ENCODE data around the gene CFDP1. TPM values are rescaled to one million over a fixed set of nuclear protein-coding genes. Genes with fewer than 3 reads are reported as not detected.

The CFDP1 gene
- total RNA-seq, 2 donors from 2014 or later = 33.6 to 34.7 TPM

DNA sequence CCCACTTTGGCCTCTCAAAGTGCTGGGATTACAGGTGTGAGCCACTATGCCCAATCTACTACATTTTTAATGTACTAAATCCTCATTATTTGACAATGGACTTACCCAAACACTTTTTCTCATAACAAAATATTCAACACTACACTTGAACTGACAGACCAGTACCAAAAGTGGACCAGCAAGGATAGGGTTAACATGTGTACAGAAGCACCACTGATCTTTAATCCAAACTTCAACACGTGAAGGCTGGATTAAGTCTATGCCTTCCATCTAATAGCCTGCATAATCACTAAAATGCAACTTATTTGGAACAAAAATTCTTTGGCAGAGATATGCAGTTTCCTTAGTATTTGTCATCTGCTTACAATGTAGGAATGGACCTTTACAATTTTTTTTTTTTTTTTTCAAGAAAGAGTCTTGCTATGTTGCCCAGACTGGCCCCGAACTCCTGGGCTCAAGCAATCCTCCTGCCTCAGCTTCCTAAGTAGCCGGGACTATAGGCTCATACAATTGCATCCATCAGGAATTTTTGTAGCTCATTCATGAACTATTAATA lies 121.8 kb downstream of the CFDP1 start:
- Mint-ChIP-seq H3K27ac (no peak overlapping the region), H3K36me3 (ENCODE audit: low read depth) (peaks cover 5% of the 10 kb centered on the region), H3K4me3 (no peak overlapping the region), H3K27me3 (no peaks in the 10 kb centered on the region), H3K4me1 (peaks cover 24% of the 10 kb centered on the region)
- ATAC-seq = no peak
- DNase-seq = no peak
- no peaks in the 10 kb centered on the region for H3K9me3 ChIP-seq (ENCODE audit: control insufficient read depth, low read length, poor library complexity, severe bottlenecking)

GRCh38 chr16:75310541-75310940 lies 122.8 kb downstream of the CFDP1 start:
- DNase-seq (no peak), ATAC-seq (no peak)
- H3K9me3 ChIP-seq (ENCODE audit: control insufficient read depth, low read length, poor library complexity, severe bottlenecking) = no peaks in the 10 kb centered on the region
- Mint-ChIP-seq H3K27me3 (no peaks in the 10 kb centered on the region), H3K4me1 (peaks cover 31% of the 10 kb centered on the region), H3K4me3 (no peak overlapping the region), H3K36me3 (ENCODE audit: low read depth) (peaks cover 2% of the 10 kb centered on the region), H3K27ac (no peak overlapping the region)

DNA sequence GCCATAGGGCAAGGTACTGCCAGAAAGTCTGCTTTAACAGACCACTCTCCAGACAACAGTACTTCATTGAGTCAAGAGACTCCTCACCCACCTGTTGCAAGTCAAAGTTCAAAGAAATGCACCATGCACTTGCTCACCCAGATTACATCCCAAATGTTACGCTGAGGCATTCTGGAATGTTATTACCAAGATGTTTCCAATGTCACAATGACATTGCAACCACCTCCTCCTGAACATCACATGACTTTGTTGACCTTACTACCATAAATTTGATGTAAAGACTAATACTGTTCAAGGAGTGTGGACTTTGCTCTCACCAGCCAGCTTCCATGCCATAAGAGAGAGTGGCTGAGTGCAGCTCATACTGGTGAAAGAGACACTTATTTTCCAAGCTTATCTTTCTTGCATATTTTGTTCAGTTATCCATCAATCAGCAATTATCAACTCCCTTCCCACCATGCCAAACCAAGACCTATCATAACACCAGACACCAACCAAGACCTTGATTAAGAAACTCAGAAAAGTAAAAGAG lies 123.3 kb downstream of the CFDP1 start:
- Mint-ChIP-seq H3K36me3 (ENCODE audit: low read depth) (peaks cover 4% of the 10 kb centered on the region), H3K4me3 (no peak overlapping the region), H3K27ac (no peak overlapping the region), H3K4me1 (peaks cover 34% of the 10 kb centered on the region), H3K27me3 (no peaks in the 10 kb centered on the region)
- H3K9me3 ChIP-seq (ENCODE audit: control insufficient read depth, low read length, poor library complexity, severe bottlenecking) = no peaks in the 10 kb centered on the region
- DNase-seq = no peak
- ATAC-seq = no peak

DNA sequence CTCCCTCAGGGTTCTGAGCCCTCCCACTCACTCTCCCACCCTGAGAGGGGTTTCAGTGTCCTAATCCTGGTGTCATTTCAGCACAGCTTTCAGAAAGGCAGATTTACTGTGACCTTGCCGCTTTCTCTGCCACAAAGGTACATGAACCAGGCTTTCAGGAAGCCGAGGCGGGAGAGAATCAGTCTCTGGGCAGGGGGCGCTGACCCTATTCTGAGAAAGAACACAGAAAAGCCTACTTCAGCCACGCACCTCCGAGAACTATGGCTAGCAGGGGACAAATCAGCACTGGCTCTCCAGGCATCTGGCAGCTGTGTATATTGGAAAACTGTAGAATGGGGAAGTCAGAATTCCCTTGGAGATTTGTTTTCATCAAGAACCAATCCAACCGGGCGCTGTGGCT lies 124.1 kb downstream of the CFDP1 start:
- no peak overlapping the region for H3K27ac Mint-ChIP-seq
- H3K27me3 Mint-ChIP-seq = no peaks in the 10 kb centered on the region
- DNase-seq (no peak), ATAC-seq (no peak)
- H3K36me3 Mint-ChIP-seq (ENCODE audit: low read depth) = peaks cover 4% of the 10 kb centered on the region
- no peaks in the 10 kb centered on the region for H3K9me3 ChIP-seq (ENCODE audit: control insufficient read depth, low read length, poor library complexity, severe bottlenecking)
- H3K4me1 Mint-ChIP-seq = peaks cover 37% of the 10 kb centered on the region
- H3K4me3 Mint-ChIP-seq = no peak overlapping the region

- Mint-ChIP-seq H3K36me3 (ENCODE audit: low read depth) (peaks cover 6% of the 10 kb centered on the region), H3K27ac (no peak overlapping the region), H3K4me1 (peaks cover 40% of the 10 kb centered on the region), H3K4me3 (no peak overlapping the region), H3K27me3 (no peaks in the 10 kb centered on the region)
- H3K9me3 ChIP-seq (ENCODE audit: control insufficient read depth, low read length, poor library complexity, severe bottlenecking) = no peaks in the 10 kb centered on the region
- DNase-seq (no peak), ATAC-seq (no peak)
Measured at GRCh38 chr16:75308011-75308410, 125.3 kb downstream of the CFDP1 start.

DNA sequence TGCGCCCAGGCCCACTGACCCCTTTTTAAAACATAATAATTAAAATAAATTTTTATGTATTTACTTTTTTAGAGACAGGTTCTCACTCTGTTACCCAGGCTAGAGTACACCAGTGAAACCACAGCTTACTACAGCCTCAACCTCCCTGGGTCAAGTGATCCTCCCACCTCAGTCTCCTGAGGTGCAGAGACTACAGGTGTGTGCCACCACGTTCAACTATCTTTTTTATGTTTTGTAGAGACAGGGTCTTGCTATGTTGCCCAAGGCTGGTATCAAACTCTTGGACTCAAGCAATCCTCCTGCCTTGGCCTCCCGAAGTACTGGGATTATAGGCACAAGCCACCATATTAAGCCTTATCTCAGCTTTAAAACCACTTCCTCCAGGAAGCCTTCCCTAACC lies 125.8 kb downstream of the CFDP1 start:
- Mint-ChIP-seq H3K4me3 (no peak overlapping the region), H3K36me3 (ENCODE audit: low read depth) (peaks cover 6% of the 10 kb centered on the region), H3K27ac (no peak overlapping the region), H3K27me3 (no peaks in the 10 kb centered on the region), H3K4me1 (peaks cover 40% of the 10 kb centered on the region)
- ATAC-seq = no peak
- H3K9me3 ChIP-seq (ENCODE audit: control insufficient read depth, low read length, poor library complexity, severe bottlenecking) = no peaks in the 10 kb centered on the region
- DNase-seq = no peak

GRCh38 chr16:75306099-75306762 lies 127.1 kb downstream of the CFDP1 start:
- H3K9me3 ChIP-seq (ENCODE audit: control insufficient read depth, low read length, poor library complexity, severe bottlenecking) = no peaks in the 10 kb centered on the region
- Mint-ChIP-seq H3K36me3 (ENCODE audit: low read depth) (peaks cover 6% of the 10 kb centered on the region), H3K27me3 (no peaks in the 10 kb centered on the region), H3K27ac (no peak overlapping the region), H3K4me3 (no peak overlapping the region), H3K4me1 (peaks cover 39% of the 10 kb centered on the region)
- DNase-seq = no peak
- ATAC-seq = no peak

DNA sequence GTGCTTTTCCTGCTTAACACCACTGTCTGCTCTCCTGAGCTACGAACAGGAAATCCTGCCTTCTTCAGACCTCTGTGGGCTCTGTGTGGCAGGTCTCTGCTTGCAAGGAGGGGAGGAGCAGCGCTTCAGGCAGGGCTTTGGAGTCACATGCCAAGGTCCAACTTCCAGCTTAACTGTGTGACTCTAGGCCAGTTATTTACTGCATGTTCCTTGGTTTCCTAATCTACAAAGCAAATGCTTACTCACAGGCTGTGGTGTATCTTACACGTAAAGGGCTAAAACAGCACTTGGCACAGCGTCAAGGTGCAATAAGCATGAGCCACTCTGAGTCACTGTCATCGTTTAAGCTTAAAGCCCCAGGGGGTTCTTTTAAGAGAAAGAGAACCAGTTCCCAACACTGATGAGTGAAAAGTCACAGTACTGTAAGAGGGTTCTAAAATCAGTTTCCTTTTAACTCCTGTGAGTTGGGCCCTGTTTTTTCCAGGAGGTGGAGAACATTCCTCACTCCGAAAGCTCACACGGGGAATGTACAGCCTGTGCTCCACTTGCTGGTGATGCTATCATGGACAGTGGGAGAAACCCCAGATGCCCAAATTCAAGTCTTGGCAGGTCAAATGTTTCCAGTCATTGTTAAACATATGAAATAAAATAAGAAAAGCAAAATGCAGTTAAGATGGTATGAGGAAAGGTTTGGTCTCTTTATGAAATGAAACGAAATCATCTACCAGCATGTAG lies 127.8 kb downstream of the CFDP1 start:
- Mint-ChIP-seq H3K36me3 (ENCODE audit: low read depth) (peaks cover 8% of the 10 kb centered on the region), H3K27me3 (no peaks in the 10 kb centered on the region), H3K4me3 (no peak overlapping the region), H3K4me1 (peaks cover 39% of the 10 kb centered on the region), H3K27ac (peak overlapping the region; percentile 43)
- DNase-seq (peak in 1 of 3 donors; percentile 11), ATAC-seq (peak; percentile 79)
- no peaks in the 10 kb centered on the region for H3K9me3 ChIP-seq (ENCODE audit: control insufficient read depth, low read length, poor library complexity, severe bottlenecking)

DNA sequence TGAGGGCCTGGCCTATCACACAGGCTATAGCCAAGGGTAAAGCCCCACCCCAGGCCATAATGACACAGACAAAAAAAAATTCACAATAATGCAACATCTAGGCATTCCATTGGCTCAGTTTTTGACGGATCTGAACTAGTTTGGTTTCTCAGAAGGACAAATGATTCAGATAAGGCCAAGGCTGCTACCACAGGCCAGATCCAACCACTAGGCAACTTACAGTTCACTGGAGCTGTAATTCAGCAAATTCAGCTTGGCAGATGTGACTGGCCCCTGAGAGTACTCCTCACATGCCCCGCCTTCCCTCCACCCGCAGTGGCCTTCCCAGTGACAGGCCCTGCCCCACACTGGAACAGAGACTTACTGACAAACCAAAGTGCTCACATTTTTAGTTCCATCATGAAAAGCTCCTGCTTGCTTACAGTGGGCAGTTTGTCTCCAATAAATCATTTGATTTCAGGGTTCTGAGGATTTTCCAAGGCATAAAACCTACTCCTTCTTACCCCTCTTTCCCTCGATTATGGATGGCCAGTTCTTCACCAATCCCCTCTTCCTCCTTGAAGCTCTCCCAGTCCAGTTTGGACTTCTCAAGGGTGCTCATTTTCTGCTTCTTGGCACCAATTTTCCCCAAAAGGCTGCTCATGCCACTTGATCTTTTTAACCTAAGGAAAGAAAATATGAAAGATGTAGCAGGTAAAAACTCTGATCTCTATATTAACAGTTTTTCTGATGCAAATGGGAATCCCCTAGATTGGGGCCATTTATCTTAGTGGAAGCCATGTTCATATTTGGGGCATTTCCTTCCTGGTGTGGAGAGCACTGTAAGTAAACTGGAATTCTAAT lies 128.6 kb downstream of the CFDP1 start:
- no peak overlapping the region for H3K4me3 Mint-ChIP-seq
- H3K27me3 Mint-ChIP-seq = no peaks in the 10 kb centered on the region
- ATAC-seq (no peak), DNase-seq (no peak)
- H3K36me3 Mint-ChIP-seq (ENCODE audit: low read depth) = peaks cover 14% of the 10 kb centered on the region
- H3K4me1 Mint-ChIP-seq = peaks cover 36% of the 10 kb centered on the region
- H3K27ac Mint-ChIP-seq = peak overlapping the region; percentile 43
- no peaks in the 10 kb centered on the region for H3K9me3 ChIP-seq (ENCODE audit: control insufficient read depth, low read length, poor library complexity, severe bottlenecking)

GRCh38 chr16:75301804-75302203 lies 131.5 kb downstream of the CFDP1 start:
- ATAC-seq = no peak
- DNase-seq = no peak
- H3K4me1 Mint-ChIP-seq = peaks cover 24% of the 10 kb centered on the region
- H3K36me3 Mint-ChIP-seq (ENCODE audit: low read depth) = peaks cover 23% of the 10 kb centered on the region
- no peak overlapping the region for H3K27ac Mint-ChIP-seq
- no peaks in the 10 kb centered on the region for H3K9me3 ChIP-seq (ENCODE audit: control insufficient read depth, low read length, poor library complexity, severe bottlenecking)
- H3K27me3 Mint-ChIP-seq = no peaks in the 10 kb centered on the region
- H3K4me3 Mint-ChIP-seq = no peak overlapping the region

GRCh38 chr16:75298267-75298666 lies 135.0 kb downstream of the CFDP1 start:
- no peak for DNase-seq
- no peaks in the 10 kb centered on the region for H3K9me3 ChIP-seq (ENCODE audit: control insufficient read depth, low read length, poor library complexity, severe bottlenecking)
- no peak for ATAC-seq
- H3K36me3 Mint-ChIP-seq (ENCODE audit: low read depth) = peaks cover 21% of the 10 kb centered on the region
- no peak overlapping the region for H3K4me3 Mint-ChIP-seq
- H3K27ac Mint-ChIP-seq = no peak overlapping the region
- H3K27me3 Mint-ChIP-seq = no peaks in the 10 kb centered on the region
- peaks cover 2% of the 10 kb centered on the region for H3K4me1 Mint-ChIP-seq

GRCh38 chr16:75296606-75297005 lies 136.7 kb downstream of the CFDP1 start:
- Mint-ChIP-seq H3K36me3 (ENCODE audit: low read depth) (peaks cover 25% of the 10 kb centered on the region), H3K4me1 (peaks cover under 1% of the 10 kb centered on the region), H3K4me3 (no peak overlapping the region), H3K27ac (no peak overlapping the region), H3K27me3 (no peaks in the 10 kb centered on the region)
- ATAC-seq (no peak), DNase-seq (no peak)
- no peaks in the 10 kb centered on the region for H3K9me3 ChIP-seq (ENCODE audit: control insufficient read depth, low read length, poor library complexity, severe bottlenecking)
